Mesothelial cell of epicardium (in vitro differentiated cells): Measurements from ENCODE around the gene MAP4K3. TPM values are rescaled to one million over a fixed set of nuclear protein-coding genes. Genes with fewer than 3 reads are reported as not detected.

Experiments used
- DNase-seq, 2 experiments: peaks; one replicate each; pipeline ENCODE4 v3.0.0; 2021; ENCODE audit warnings: low spot score in 2 of 2; ENCODE audit not compliant: unreplicated experiment in 2 of 2
- H3K27ac Mint-ChIP-seq: 2 replicates; pipeline ENCODE4 v1.8.0; 2021; ENCODE audit warnings: mixed read lengths
- H3K27me3 Mint-ChIP-seq: 2 replicates; pipeline ENCODE4 v1.8.0; 2021; ENCODE audit warnings: low read depth, mixed read lengths
- H3K36me3 Mint-ChIP-seq: 2 replicates; pipeline ENCODE4 v1.8.0; 2021; ENCODE audit warnings: mixed read lengths
- H3K4me1 Mint-ChIP-seq: 2 replicates; pipeline ENCODE4 v1.8.0; 2021; ENCODE audit warnings: mixed read lengths
- H3K4me3 Mint-ChIP-seq: 2 replicates; pipeline ENCODE4 v1.8.0; 2021; ENCODE audit warnings: mild to moderate bottlenecking, moderate library complexity, mixed read lengths
- H3K9me3 Mint-ChIP-seq: 2 replicates; pipeline ENCODE4 v1.8.0; 2021; ENCODE audit warnings: mixed read lengths
- CTCF ChIP-seq: fragments of 200-600 bp; sonication (generic); IDR thresholded peaks from one replicate; pipeline ENCODE4 v1.5.0; 2021; ENCODE audit warnings: antibody characterized with exemption; ENCODE audit not compliant: unreplicated experiment
- total RNA-seq: library from RNA; stranded (reverse); gene quantifications from 3 replicates; pipeline ENCODE4 v1.2.1, GENCODE V29; 2021

The MAP4K3 gene
- total RNA-seq, result 77.8 to 78.4 TPM (median 78.0 TPM) in 3 replicates

- TF ChIP-seq CTCF, result no peak
- Mint-ChIP-seq H3K9me3 (no peaks in the 10 kb centered on the region), H3K36me3 (no peaks in the 10 kb centered on the region), H3K4me3 (peak within 1 kb of the TSS; percentile 94), H3K27ac (peak within 1 kb of the TSS; percentile 98), H3K4me1 (peaks cover 55% of the 10 kb centered on the region), H3K27me3 (no peaks in the 10 kb centered on the region)
- DNase-seq, result peak; percentile 91 to 97
Measured at GRCh38 chr2:39436592-39437521, at the start of gene MAP4K3. Gene MAP4K3 (minus strand): TSS chr2:39437285. CDS start chr2:39436987, 298 bp downstream.

DNA sequence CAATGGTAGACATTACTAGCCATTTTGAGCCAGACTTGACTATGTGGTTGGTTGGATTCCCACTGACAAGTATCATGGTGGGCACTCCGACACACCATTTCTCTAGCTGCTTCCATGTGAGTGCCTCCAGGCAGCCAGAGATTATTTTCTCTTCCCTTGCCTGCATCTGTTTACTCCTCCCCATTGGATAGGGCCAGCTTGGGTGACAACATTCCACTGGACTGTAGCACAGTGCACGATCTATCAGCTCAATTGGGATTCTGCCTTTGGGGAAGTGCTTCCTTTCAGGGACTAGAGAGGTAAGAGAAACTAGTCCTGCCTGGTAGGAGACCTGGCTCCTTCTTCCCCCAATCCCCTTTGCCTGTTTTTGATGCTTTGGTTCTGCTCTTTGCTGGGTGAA lies 49.0 kb upstream of the MAP4K3 start:
- DNase-seq, result no peak
- H3K4me3 Mint-ChIP-seq, result no peak overlapping the region
- H3K27ac Mint-ChIP-seq, result no peak overlapping the region
- no peak for TF ChIP-seq CTCF
- H3K27me3 Mint-ChIP-seq, result no peaks in the 10 kb centered on the region
- H3K4me1 Mint-ChIP-seq, result peaks cover 33% of the 10 kb centered on the region
- H3K9me3 Mint-ChIP-seq, result no peaks in the 10 kb centered on the region
- H3K36me3 Mint-ChIP-seq, result no peaks in the 10 kb centered on the region

DNA sequence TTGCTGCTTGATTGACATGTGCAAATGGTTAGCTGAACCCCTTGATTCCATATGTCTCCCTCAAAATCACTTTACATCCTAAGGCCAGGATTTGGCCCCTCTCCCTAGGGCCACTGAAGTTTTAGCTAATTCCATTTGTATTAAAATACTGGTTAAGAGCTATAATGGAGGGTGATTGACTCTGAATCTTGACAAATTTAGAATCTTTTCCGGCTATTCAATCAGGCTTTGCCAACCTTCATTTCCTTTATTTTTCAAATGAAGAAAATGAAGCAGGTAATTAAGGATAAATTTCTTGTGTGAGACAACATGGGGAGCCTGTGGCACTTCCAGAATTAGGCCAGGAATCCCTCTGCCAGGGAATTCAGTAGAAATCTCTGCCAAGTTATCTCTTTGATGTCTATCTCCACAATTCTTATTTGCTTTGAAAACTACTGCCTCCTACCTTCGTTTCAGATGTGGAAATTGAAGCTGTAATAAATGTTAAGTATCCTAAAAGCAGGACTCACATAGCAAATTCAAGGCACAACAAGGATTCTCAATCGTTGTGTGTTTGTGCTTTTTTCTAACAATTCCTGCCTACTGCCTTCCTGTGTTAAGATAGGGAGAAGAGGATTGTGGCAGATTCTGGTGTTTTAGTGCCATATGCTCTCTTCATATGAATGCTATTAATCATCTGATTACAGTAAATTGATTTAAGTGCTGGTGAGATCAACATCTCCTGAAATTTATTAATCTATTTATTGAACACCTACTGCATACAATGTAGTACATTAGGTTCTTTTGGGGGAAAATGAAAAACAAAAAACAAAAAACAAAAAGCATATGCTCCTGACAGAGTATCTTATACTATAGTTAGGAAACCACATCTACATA lies 47.8 kb upstream of the MAP4K3 start:
- Mint-ChIP-seq H3K4me3 (no peak overlapping the region), H3K4me1 (peaks cover 33% of the 10 kb centered on the region), H3K36me3 (no peaks in the 10 kb centered on the region), H3K27ac (peak overlapping the region; percentile 78), H3K27me3 (no peaks in the 10 kb centered on the region), H3K9me3 (no peaks in the 10 kb centered on the region)
- no peak for DNase-seq
- TF ChIP-seq CTCF, result no peak

DNA sequence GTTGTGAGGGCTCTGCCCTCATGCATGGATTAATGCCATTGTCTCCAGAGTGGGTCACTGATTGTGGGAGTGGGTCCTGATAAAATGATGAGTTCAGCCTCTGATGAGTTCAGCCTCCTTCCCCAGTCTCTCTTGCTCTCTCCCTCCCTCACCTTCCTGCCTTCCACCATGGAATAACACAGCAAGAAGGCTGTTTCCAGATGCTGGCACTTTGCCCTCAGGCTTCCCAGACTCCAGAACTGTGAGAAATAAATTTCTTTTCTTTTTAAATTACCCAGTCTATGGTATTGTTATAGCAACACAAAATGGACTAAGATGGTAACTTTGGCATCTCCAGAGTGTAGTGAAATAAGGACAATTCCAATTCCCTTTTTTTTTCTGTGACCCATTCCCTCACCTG lies 47.1 kb upstream of the MAP4K3 start:
- peak overlapping the region; percentile 50 for H3K27ac Mint-ChIP-seq
- TF ChIP-seq CTCF, result no peak
- no peak for DNase-seq
- H3K4me1 Mint-ChIP-seq, result peaks cover 33% of the 10 kb centered on the region
- no peaks in the 10 kb centered on the region for H3K36me3 Mint-ChIP-seq
- no peaks in the 10 kb centered on the region for H3K9me3 Mint-ChIP-seq
- no peak overlapping the region for H3K4me3 Mint-ChIP-seq
- H3K27me3 Mint-ChIP-seq, result no peaks in the 10 kb centered on the region

GRCh38 chr2:39483534-39483933 lies 46.4 kb upstream of the MAP4K3 start:
- H3K27me3 Mint-ChIP-seq, result no peaks in the 10 kb centered on the region
- no peak overlapping the region for H3K27ac Mint-ChIP-seq
- no peak for DNase-seq
- no peak overlapping the region for H3K4me3 Mint-ChIP-seq
- H3K9me3 Mint-ChIP-seq, result no peaks in the 10 kb centered on the region
- no peak for TF ChIP-seq CTCF
- H3K4me1 Mint-ChIP-seq, result peaks cover 33% of the 10 kb centered on the region
- H3K36me3 Mint-ChIP-seq, result no peaks in the 10 kb centered on the region
